HL-60 (cell line): ENCODE data around the gene PTPRD.

Experiments
- DNase-seq, 2 experiments: peaks; one replicate each; pipeline ENCODE4 v3.0.0-alpha.2; 2010 to 2020; ENCODE audit warnings: low read depth in 1 of 2, low spot score in 1 of 2
- H3K27ac ChIP-seq: fragments of 250-450 bp; sonication (Bioruptor Pico); replicated peaks from 2 replicates; pipeline ENCODE4 v1.5.1; 2020; ENCODE audit warnings: mild to moderate bottlenecking, moderate library complexity
- H3K27me3 ChIP-seq: fragments of 250-450 bp; sonication (Bioruptor Pico); 2 replicates; pipeline ENCODE4 v1.5.1; 2021; ENCODE audit warnings: mild to moderate bottlenecking, moderate library complexity; ENCODE audit not compliant: insufficient read depth, poor library complexity, severe bottlenecking
- H3K4me3 ChIP-seq: replicated peaks from 2 replicates; pipeline ENCODE4 v1.5.1; 2011; ENCODE audit warnings: mild to moderate bottlenecking, control low read depth, low read length; ENCODE audit not compliant: insufficient read depth
- CTCF ChIP-seq: IDR thresholded peaks from one replicate; pipeline ENCODE4 v1.5.1; 2011; ENCODE audit warnings: low read length, control low read depth, inconsistent platforms; ENCODE audit not compliant: insufficient read depth
- GABPA ChIP-seq: IDR thresholded peaks from 2 replicates; pipeline ENCODE4 v1.6.1; 2012; ENCODE audit warnings: low read depth
- POLR2AphosphoS5 ChIP-seq: IDR thresholded peaks from 2 replicates; pipeline ENCODE4 v1.6.1; 2012; ENCODE audit warnings: low read depth
- REST ChIP-seq: IDR thresholded peaks from 2 replicates; pipeline ENCODE4 v1.6.1; 2012; ENCODE audit warnings: low read depth; ENCODE audit not compliant: insufficient replicate concordance
- SPI1 ChIP-seq: IDR thresholded peaks from 2 replicates; pipeline ENCODE4 v1.6.1; 2012; ENCODE audit warnings: low read depth, mild to moderate bottlenecking, borderline replicate concordance

PTPRD gene

GRCh38 chr9:8613346-8613825 is 1999.4 kb downstream of the PTPRD start:
- no peak for TF ChIP-seq REST
- TF ChIP-seq CTCF = no peak
- TF ChIP-seq GABPA = no peak
- TF ChIP-seq POLR2AphosphoS5 = no peak
- TF ChIP-seq SPI1 = no peak
- Histone ChIP-seq H3K27me3 (no peaks in the 10 kb centered on the region), H3K4me3 (no peak overlapping the region), H3K27ac (no peak overlapping the region)
- DNase-seq = no peak

- TF ChIP-seq SPI1 (no peak), POLR2AphosphoS5 (no peak), REST (no peak), CTCF (no peak), GABPA (no peak)
- Histone ChIP-seq H3K4me3 (no peak overlapping the region), H3K27ac (no peak overlapping the region), H3K27me3 (no peaks in the 10 kb centered on the region)
- no peak for DNase-seq
Measured at GRCh38 chr9:8611153-8611552, 2001.6 kb downstream of the PTPRD start.

GRCh38 chr9:8610256-8610655 is 2002.5 kb downstream of the PTPRD start:
- Histone ChIP-seq H3K27ac (no peak overlapping the region), H3K27me3 (no peaks in the 10 kb centered on the region), H3K4me3 (no peak overlapping the region)
- DNase-seq = no peak
- TF ChIP-seq CTCF = no peak
- TF ChIP-seq GABPA = no peak
- TF ChIP-seq POLR2AphosphoS5 = no peak
- no peak for TF ChIP-seq REST
- TF ChIP-seq SPI1 = no peak
